ENCODE data around the gene MYBPC1. TPM values are rescaled to one million over a fixed set of nuclear protein-coding genes. Genes with fewer than 3 reads are reported as not detected.
A peak's percentile ranks its signal among the peaks of the same experiment; 100 is the strongest.

Gene MYBPC1
- total RNA-seq, 1 experiment from 2014 or later: 0.70 TPM

GRCh38 chr12:101598483-101598882 is 3.7 kb downstream of the MYBPC1 start:
- Mint-ChIP-seq H3K4me1 (ENCODE audit: insufficient read depth, unreplicated experiment) (peaks cover 11% of the 10 kb centered on the region), H3K27me3 (ENCODE audit: insufficient read depth, unreplicated experiment) (no peaks in the 10 kb centered on the region), H3K36me3 (ENCODE audit: insufficient read depth, unreplicated experiment) (no peaks in the 10 kb centered on the region), H3K4me3 (ENCODE audit: unreplicated experiment) (no peak overlapping the region), H3K9me3 (ENCODE audit: unreplicated experiment) (no peaks in the 10 kb centered on the region), H3K27ac (ENCODE audit: low read depth, unreplicated experiment) (no peak overlapping the region)
- ChIA-PET POLR2A (no interaction called here), CTCF (no interaction called here)
- no peak for DNase-seq (ENCODE audit: unreplicated experiment)
- no TSS peak for BruUV-seq (replicated peaks)
- intact Hi-C loops (cut with micrococcal nuclease): no loop called here
- TF ChIP-seq CTCF (IDR thresholded peaks at IDR 0.05; ENCODE audit: unreplicated experiment): no peak

GRCh38 chr12:101599311-101599710 is 4.5 kb downstream of the MYBPC1 start:
- DNase-seq (ENCODE audit: unreplicated experiment): no peak
- no peak for TF ChIP-seq CTCF (IDR thresholded peaks at IDR 0.05; ENCODE audit: unreplicated experiment)
- Mint-ChIP-seq H3K4me1 (ENCODE audit: insufficient read depth, unreplicated experiment) (peaks cover 11% of the 10 kb centered on the region), H3K36me3 (ENCODE audit: insufficient read depth, unreplicated experiment) (no peaks in the 10 kb centered on the region), H3K4me3 (ENCODE audit: unreplicated experiment) (no peak overlapping the region), H3K27ac (ENCODE audit: low read depth, unreplicated experiment) (peak overlapping the region; percentile 84), H3K9me3 (ENCODE audit: unreplicated experiment) (no peaks in the 10 kb centered on the region), H3K27me3 (ENCODE audit: insufficient read depth, unreplicated experiment) (no peaks in the 10 kb centered on the region)
- ChIA-PET CTCF (no interaction called here), POLR2A (no interaction called here)
- no TSS peak for BruUV-seq (replicated peaks)
- intact Hi-C loops (cut with micrococcal nuclease): no loop called here

- H3K27ac Mint-ChIP-seq (ENCODE audit: low read depth, unreplicated experiment): peak overlapping the region; percentile 84
- peak; percentile 14 for DNase-seq (ENCODE audit: unreplicated experiment)
- no peak for TF ChIP-seq CTCF (IDR thresholded peaks at IDR 0.05; ENCODE audit: unreplicated experiment)
- intact Hi-C loops (cut with micrococcal nuclease): no loop called here
- H3K27me3 Mint-ChIP-seq (ENCODE audit: insufficient read depth, unreplicated experiment): no peaks in the 10 kb centered on the region
- ChIA-PET POLR2A (no interaction called here), CTCF (interaction anchor here (1.2 kb wide), 1 partner anchor 29 kb away, joined by 3 read pairs; no protein-coding TSS in a partner anchor)
- BruUV-seq (replicated peaks): no TSS peak
- H3K4me3 Mint-ChIP-seq (ENCODE audit: unreplicated experiment): no peak overlapping the region
- no peaks in the 10 kb centered on the region for H3K36me3 Mint-ChIP-seq (ENCODE audit: insufficient read depth, unreplicated experiment)
- H3K9me3 Mint-ChIP-seq (ENCODE audit: unreplicated experiment): no peaks in the 10 kb centered on the region
- H3K4me1 Mint-ChIP-seq (ENCODE audit: insufficient read depth, unreplicated experiment): peaks cover 16% of the 10 kb centered on the region
Observed at GRCh38 chr12:101599771-101600484, 5.2 kb downstream of the MYBPC1 start.

GRCh38 chr12:101604132-101604531 is 9.4 kb downstream of the MYBPC1 start:
- intact Hi-C loops (cut with micrococcal nuclease): no loop called here
- no peak for TF ChIP-seq CTCF (IDR thresholded peaks at IDR 0.05; ENCODE audit: unreplicated experiment)
- Mint-ChIP-seq H3K36me3 (ENCODE audit: insufficient read depth, unreplicated experiment) (no peaks in the 10 kb centered on the region), H3K27me3 (ENCODE audit: insufficient read depth, unreplicated experiment) (no peaks in the 10 kb centered on the region), H3K27ac (ENCODE audit: low read depth, unreplicated experiment) (peak overlapping the region; percentile 21), H3K4me1 (ENCODE audit: insufficient read depth, unreplicated experiment) (peaks cover 22% of the 10 kb centered on the region), H3K4me3 (ENCODE audit: unreplicated experiment) (no peak overlapping the region), H3K9me3 (ENCODE audit: unreplicated experiment) (no peaks in the 10 kb centered on the region)
- no TSS peak for BruUV-seq (replicated peaks)
- POLR2A ChIA-PET: interaction anchor here (0.7 to 1.3 kb wide), 3 partner anchors 10 to 90 kb away, joined by 3 to 4 read pairs (median 4); partner anchors contain the start of gene MYBPC1
- DNase-seq (ENCODE audit: unreplicated experiment): peak; percentile 31
- CTCF ChIA-PET: interaction anchor here (1.0 kb wide), 1 partner anchor 337 kb away, joined by 3 read pairs; no protein-coding TSS in a partner anchor

Data from MCF 10A (cell line).